ENCODE results near the gene RAP1GDS1. TPM values are rescaled to one million over a fixed set of nuclear protein-coding genes. Genes with fewer than 3 reads are reported as not detected.

The RAP1GDS1 gene
- total and polyA plus RNA-seq, 2 of the 4 experiments (the other 2 are of a cell fraction) = 29.0 to 85.1 TPM

DNA sequence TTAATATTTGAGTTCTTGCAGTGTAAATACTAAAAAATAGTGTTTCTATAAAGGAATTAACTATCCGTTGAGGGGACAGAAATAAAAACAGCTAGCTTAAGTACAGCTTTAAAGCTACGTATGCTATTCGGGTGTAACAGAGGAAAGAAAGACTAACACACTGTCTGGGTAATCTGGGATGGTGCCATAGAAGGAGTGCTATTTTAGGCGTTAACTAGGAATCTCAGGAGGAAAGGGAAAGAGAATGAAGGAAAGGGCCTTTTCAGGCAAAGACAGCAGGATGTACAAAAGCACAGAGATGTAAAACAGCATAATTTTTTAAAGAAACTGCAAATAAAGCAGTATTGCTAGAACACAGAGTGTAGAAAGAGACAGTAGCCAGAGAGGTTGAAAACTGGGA lies 161.8 kb downstream of the RAP1GDS1 start:
- Histone ChIP-seq H2AK9ac (replicated peaks; ENCODE audit: low read depth, low read length, poor library complexity) (no peak overlapping the region), H3K4ac (ENCODE audit: low read depth, low read length) (no peak overlapping the region), H3K27ac (ENCODE audit: insufficient read depth, low read length) (no peak overlapping the region), H4K91ac (ENCODE audit: insufficient read depth, low read depth, low read length) (no peak overlapping the region), H3K9me3 (ENCODE audit: control insufficient read depth, insufficient read depth, low read length) (no peaks in the 10 kb centered on the region; the same call in 1 of the 2 replicates), H3K14ac (replicated peaks; ENCODE audit: low read depth, low read length) (no peak overlapping the region), H3K4me3 (ENCODE audit: insufficient read depth, low read depth, low read length) (no peak overlapping the region), H4K20me1 (ENCODE audit: insufficient read depth, low read length) (no peaks in the 10 kb centered on the region), H2AFZ (replicated peaks; ENCODE audit: low read length, poor library complexity) (no peak overlapping the region), H3K27me3 (ENCODE audit: control insufficient read depth, insufficient read depth, low read length) (no peaks in the 10 kb centered on the region), H2BK120ac (ENCODE audit: low read depth, low read length) (no peak overlapping the region), H4K5ac (ENCODE audit: low read depth, low read length) (peak overlapping the region; percentile 48; the same call in 1 of the 2 replicates), H3K4me1 (ENCODE audit: control insufficient read depth, insufficient read depth, low read length) (peaks cover 5% of the 10 kb centered on the region), H3K36me3 (ENCODE audit: control insufficient read depth, insufficient read depth, low read length) (peaks cover 4% of the 10 kb centered on the region; the same call in 1 of the 2 replicates), H2BK15ac (ENCODE audit: low read depth, low read length) (no peak overlapping the region), H3K9ac (ENCODE audit: low read depth, low read length) (no peak overlapping the region), H4K8ac (ENCODE audit: low read depth in 2 of 2, low read length in 2 of 2) (no peak overlapping the region), H3K4me2 (ENCODE audit: low read depth, low read length) (no peak overlapping the region), H2AK5ac (ENCODE audit: low read depth, low read length) (no peak overlapping the region), H3K18ac (ENCODE audit: low read depth, low read length) (peak overlapping the region; percentile 83; the same call in 1 of the 2 replicates), H3K56ac (ENCODE audit: extremely low read depth, insufficient read depth, low read length) (no peak overlapping the region), H3K23ac (ENCODE audit: low read depth, low read length) (no peak overlapping the region), H2BK5ac (ENCODE audit: low read depth, low read length, poor library complexity, severe bottlenecking) (no peak overlapping the region), H3K9me1 (ENCODE audit: insufficient read depth, low read length) (no peaks in the 10 kb centered on the region), H2BK20ac (ENCODE audit: low read depth, low read length) (no peak overlapping the region), H3K79me1 (ENCODE audit: low read depth in 1 of 2, low read length in 2 of 2) (peaks cover 0 to 8% of the 10 kb centered on the region in 2 experiments; a peak in 2 of 4 replicates)
- no TSS peak for BruUV-seq (replicated peaks)
- TF ChIP-seq MAFK (IDR thresholded peaks at IDR 0.05; ENCODE audit: low read depth, low read length) (no peak), USF2 (IDR thresholded peaks at IDR 0.05; ENCODE audit: low read depth, low read length) (no peak), MAZ (IDR thresholded peaks at IDR 0.05; ENCODE audit: borderline replicate concordance, low read depth, low read length) (no peak), POLR2A (IDR thresholded peaks at IDR 0.05; ENCODE audit: low read depth, low read length) (no peak), SMC3 (IDR thresholded peaks at IDR 0.05; ENCODE audit: low read depth, low read length) (no peak), BHLHE40 (IDR thresholded peaks at IDR 0.05; ENCODE audit: low read depth, low read length) (no peak)
- no peak for DNase-seq
- dilution Hi-C loops (cut with HindIII; ENCODE audit: low sequenced_read_pairs, unreplicated experiment) (no loop called here), in situ Hi-C loops (cut with MboI; ENCODE audit: low sequenced_read_pairs) (no loop called here), intact Hi-C loops (cut with micrococcal nuclease) (no loop called here)
- WGBS, 2 experiments (ENCODE audit: extremely low coverage in 2 of 2, insufficient read length in 1 of 2) = 72% methylated on average over 3 of the region's 4 CpGs; no CpG with 5 or more reads in 1 of the 2 experiments
- POLR2A ChIA-PET (ENCODE audit: unreplicated experiment) = no interaction called here
- no peak for ATAC-seq (ENCODE audit: low read depth)
- CTCF ChIA-PET = no interaction called here

Measured in IMR-90 (cell line).